GM12892 (cell line): ENCODE measurements around the gene EEF2.

Source experiments
- POLR2A ChIP-seq: IDR thresholded peaks from 2 replicates; pipeline ENCODE4 v1.6.1; 2011; ENCODE audit warnings: low read depth, low read length, control low read depth
- POLR2AphosphoS5 ChIP-seq: IDR thresholded peaks from 2 replicates; pipeline ENCODE4 v1.6.1; 2011; ENCODE audit warnings: low read depth, low read length, control low read depth
- TAF1 ChIP-seq: IDR thresholded peaks from 2 replicates; pipeline ENCODE4 v1.6.1; 2011; ENCODE audit warnings: low read depth, mild to moderate bottlenecking, control low read depth, low read length, borderline replicate concordance

DNA sequence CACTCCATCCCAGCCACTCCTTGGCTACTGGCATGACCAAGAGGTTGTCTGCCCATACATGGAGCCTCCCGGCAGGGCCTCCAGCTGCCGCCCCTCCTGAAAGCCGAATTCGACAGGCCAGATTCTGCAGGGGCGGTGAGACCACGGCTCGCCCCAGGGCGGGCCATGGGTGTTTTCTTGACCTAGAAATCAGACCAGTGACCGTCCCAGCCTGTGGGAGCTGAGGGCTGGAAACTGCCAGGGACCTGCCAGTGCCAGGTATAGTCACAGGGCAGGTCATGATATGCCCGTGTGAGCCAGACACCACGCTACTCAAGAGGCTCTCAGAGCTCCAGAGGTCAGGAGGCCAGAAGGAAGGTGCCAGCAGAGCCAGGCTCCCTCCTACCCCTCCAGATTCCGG, 31.2 kb downstream of the EEF2 start:
- TF ChIP-seq TAF1 (no peak), POLR2A (no peak), POLR2AphosphoS5 (no peak)
